RWPE2 (cell line): ENCODE measurements around the gene MLF1.

Experiments
- ATAC-seq: fragments of 200-7000 bp; cut with Tn5 transposase; 3 replicates; pipeline ENCODE4 v1.9.1; 2021; ENCODE audit warnings: low read depth
- DNase-seq: peaks from one replicate; pipeline ENCODE4 v3.0.0-alpha.2; 2020; ENCODE audit warnings: low spot score
- H3K27ac ChIP-seq: fragments of 450-650 bp; 2 replicates; pipeline ENCODE4 v1.5.1; 2017; ENCODE audit warnings: mild to moderate bottlenecking; ENCODE audit not compliant: poor library complexity, severe bottlenecking
- H3K27me3 ChIP-seq: fragments of 250-450 bp; sonication (Bioruptor Pico); 2 replicates; pipeline ENCODE4 v1.5.1; 2021; ENCODE audit warnings: mild to moderate bottlenecking, moderate library complexity; ENCODE audit not compliant: insufficient read depth, poor library complexity, severe bottlenecking
- H3K36me3 ChIP-seq: fragments of 250-450 bp; sonication (Bioruptor Pico); 2 replicates; pipeline ENCODE4 v1.5.1; 2020; ENCODE audit warnings: low read depth, mild to moderate bottlenecking, moderate library complexity
- H3K4me1 ChIP-seq: fragments of 250-450 bp; sonication (Bioruptor Pico); 2 replicates; pipeline ENCODE4 v1.5.1; 2021; ENCODE audit warnings: mild to moderate bottlenecking, moderate library complexity; ENCODE audit not compliant: insufficient read depth, poor library complexity, severe bottlenecking
- H3K4me3 ChIP-seq: fragments of 250-450 bp; sonication (Bioruptor Pico); 2 replicates; pipeline ENCODE4 v1.5.1; 2021; ENCODE audit warnings: mild to moderate bottlenecking, moderate library complexity; ENCODE audit not compliant: severe bottlenecking
- H3K9me3 ChIP-seq: fragments of 250-450 bp; sonication (Bioruptor Pico); 2 replicates; pipeline ENCODE4 v1.5.1; 2021; ENCODE audit warnings: mild to moderate bottlenecking, moderate library complexity; ENCODE audit not compliant: severe bottlenecking
- TF ChIP-seq, protein P1 (sequence below): fragments of 450-650 bp; IDR thresholded peaks from one replicate; pipeline ENCODE4 v1.5.1; 2017; ENCODE audit warnings: mild to moderate bottlenecking, moderate library complexity; ENCODE audit not compliant: poor library complexity, severe bottlenecking

MLF1 gene

DNA sequence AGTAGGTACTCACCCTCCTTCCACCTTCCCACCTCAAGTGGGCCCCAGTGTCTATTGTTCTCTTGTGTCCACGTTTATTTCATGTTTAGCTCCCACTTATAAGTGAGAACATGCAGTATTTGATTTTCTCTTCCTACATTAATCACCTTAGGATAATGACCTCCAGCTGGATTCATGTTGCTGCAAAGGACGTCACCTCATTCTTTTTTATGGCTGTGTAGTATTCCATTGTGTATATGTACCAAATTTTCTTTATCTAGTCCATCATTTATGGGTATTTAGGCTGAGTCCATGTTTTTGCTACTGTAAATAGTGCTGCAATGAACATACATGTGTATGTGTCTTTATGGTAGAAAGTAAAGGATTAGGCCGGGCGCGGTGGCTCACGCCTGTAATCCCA, 5.9 kb upstream of the MLF1 start:
- no peak for ATAC-seq
- Histone ChIP-seq H3K36me3 (no peaks in the 10 kb centered on the region), H3K4me3 (no peak overlapping the region), H3K4me1 (no peaks in the 10 kb centered on the region), H3K9me3 (no peaks in the 10 kb centered on the region), H3K27ac (no peak overlapping the region), H3K27me3 (no peaks in the 10 kb centered on the region)
- DNase-seq = no peak
- TF ChIP-seq, protein P1, sequence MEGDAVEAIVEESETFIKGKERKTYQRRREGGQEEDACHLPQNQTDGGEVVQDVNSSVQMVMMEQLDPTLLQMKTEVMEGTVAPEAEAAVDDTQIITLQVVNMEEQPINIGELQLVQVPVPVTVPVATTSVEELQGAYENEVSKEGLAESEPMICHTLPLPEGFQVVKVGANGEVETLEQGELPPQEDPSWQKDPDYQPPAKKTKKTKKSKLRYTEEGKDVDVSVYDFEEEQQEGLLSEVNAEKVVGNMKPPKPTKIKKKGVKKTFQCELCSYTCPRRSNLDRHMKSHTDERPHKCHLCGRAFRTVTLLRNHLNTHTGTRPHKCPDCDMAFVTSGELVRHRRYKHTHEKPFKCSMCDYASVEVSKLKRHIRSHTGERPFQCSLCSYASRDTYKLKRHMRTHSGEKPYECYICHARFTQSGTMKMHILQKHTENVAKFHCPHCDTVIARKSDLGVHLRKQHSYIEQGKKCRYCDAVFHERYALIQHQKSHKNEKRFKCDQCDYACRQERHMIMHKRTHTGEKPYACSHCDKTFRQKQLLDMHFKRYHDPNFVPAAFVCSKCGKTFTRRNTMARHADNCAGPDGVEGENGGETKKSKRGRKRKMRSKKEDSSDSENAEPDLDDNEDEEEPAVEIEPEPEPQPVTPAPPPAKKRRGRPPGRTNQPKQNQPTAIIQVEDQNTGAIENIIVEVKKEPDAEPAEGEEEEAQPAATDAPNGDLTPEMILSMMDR = no peak

DNA sequence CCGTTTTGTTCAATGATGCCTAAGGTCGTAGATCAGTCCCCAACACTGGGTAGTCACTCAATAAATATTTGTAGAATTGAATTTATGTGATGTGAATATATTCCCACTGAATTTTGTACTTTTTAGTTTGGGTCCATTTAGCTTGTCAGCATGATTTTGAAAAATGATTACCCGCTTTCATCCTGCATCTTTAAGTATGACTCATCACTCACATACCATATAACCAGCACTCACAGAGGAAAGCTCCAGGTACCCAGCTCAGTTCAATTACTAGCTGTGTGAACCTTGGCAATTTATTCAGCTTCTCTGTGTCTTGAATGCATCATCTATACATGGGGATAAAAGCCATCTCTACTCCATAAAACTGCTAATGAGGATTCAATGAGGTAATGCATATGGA, 2.2 kb upstream of the MLF1 start:
- TF ChIP-seq, protein P1 = no peak
- Histone ChIP-seq H3K27ac (no peak overlapping the region), H3K9me3 (no peaks in the 10 kb centered on the region), H3K4me3 (no peak overlapping the region), H3K36me3 (no peaks in the 10 kb centered on the region), H3K27me3 (no peaks in the 10 kb centered on the region), H3K4me1 (no peaks in the 10 kb centered on the region)
- DNase-seq = no peak
- ATAC-seq = no peak

DNA sequence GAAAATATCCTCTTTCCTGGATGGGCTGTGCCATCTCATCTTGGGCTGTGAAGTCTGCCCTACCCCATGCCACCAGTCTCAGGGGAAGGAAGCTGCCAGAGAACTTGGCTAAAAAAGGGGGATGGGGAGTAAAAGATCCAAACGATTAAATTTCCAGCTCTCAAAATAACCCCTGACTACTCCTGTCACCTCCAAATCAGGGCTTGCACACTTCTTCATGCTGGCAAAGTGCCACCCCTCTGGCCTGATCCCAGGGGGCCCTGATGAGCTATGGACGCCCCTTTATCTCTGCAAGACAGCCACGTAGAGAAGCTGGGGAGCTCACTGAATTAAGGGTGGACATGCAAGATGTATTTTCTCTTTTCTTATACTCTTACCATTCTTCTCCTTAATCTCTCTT, 1.2 kb upstream of the MLF1 start:
- ATAC-seq = no peak
- Histone ChIP-seq H3K9me3 (no peaks in the 10 kb centered on the region), H3K4me1 (no peaks in the 10 kb centered on the region), H3K27ac (no peak overlapping the region), H3K27me3 (no peaks in the 10 kb centered on the region), H3K36me3 (no peaks in the 10 kb centered on the region), H3K4me3 (no peak overlapping the region)
- TF ChIP-seq, protein P1 = no peak
- no peak for DNase-seq

DNA sequence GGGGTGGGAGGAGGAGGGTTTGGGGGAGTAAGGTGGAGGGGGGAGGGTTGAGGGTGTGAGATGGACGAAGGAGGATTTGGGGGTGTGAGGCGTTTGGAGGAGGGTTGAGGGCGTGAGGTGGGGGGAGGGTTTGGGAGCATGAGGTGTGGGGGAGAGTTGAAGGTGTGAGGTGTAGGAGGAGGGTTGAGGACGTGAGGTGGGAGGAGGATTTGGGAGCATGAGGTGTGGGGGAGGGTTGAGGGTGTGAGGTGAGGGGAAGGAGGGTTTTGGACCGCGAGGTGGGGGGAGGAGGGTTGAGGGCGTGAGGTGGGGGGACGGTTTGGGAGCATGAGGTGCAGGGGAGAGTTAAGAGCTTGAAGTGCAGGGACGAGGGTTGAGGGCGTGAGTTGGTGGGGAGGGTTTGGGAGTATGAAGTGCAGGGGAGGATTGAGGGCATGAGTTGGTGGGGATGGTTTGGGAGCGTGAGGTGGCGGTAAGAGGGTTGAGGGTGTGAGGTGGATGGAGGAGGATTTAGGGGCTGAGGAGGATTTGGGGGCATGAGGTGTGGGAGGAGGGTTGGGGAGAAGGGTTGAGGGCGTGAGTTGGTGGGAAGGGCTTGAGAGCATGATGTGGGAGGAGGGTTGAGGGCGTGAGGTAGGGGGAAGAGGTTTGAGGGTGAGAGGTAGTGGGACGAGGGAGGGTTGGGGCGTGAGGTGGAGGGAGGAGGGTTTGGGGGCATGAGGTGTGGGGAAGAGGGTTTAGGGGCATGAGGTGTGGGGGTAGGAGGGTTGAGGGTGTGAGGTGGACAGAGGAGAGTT, 1.2 kb downstream of the MLF1 start:
- no peak overlapping the region for H3K27ac ChIP-seq

DNA sequence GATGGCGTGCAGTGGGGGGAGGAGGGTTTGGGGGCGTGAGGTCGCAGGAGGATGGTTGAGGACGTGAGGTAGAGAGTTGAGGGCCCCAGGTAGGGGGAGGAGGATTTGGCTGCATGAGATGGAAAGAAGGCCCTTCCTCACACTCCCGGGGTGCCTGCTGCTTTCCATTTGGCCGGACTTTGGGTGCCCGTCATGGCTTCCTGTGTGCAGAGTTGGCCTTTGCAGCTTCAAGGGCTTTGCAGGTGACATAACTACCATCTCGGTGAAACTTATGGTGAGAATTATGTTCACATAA, 1.7 kb downstream of the MLF1 start:
- H3K27me3 ChIP-seq = no peaks in the 10 kb centered on the region

More for the DNA sequence above, 1.2 kb downstream of the MLF1 start:
- DNase-seq (no peak), ATAC-seq (no peak)
- no peak overlapping the region for H3K4me3 ChIP-seq
- no peaks in the 10 kb centered on the region for H3K27me3 ChIP-seq
- H3K4me1 ChIP-seq = no peaks in the 10 kb centered on the region
- no peaks in the 10 kb centered on the region for H3K36me3 ChIP-seq
- TF ChIP-seq, protein P1 = no peak
- no peaks in the 10 kb centered on the region for H3K9me3 ChIP-seq

More for the DNA sequence above, 1.7 kb downstream of the MLF1 start:
- TF ChIP-seq, protein P1 = no peak
- ATAC-seq (no peak), DNase-seq (no peak)
- Histone ChIP-seq H3K27ac (no peak overlapping the region), H3K36me3 (no peaks in the 10 kb centered on the region), H3K4me3 (no peak overlapping the region), H3K9me3 (no peaks in the 10 kb centered on the region), H3K4me1 (no peaks in the 10 kb centered on the region)
